ENCODE results near the gene OSBPL6. TPM values are rescaled to one million over a fixed set of nuclear protein-coding genes. Genes with fewer than 3 reads are reported as not detected.

The OSBPL6 gene
- total and polyA plus RNA-seq, 2 of the 13 experiments (the other 11 are each of a cell fraction or from before 2014, with no cell fraction given): 0.03 to 0.11 TPM

GRCh38 chr2:178251151-178251955, 57.0 kb downstream of the OSBPL6 start (continued):
- TF ChIP-seq ZKSCAN8 (CRISPR knock-in tag; IDR thresholded peaks at IDR 0.05; ENCODE audit: borderline replicate concordance) (no peak), ZNF644 (CRISPR knock-in tag; IDR thresholded peaks at IDR 0.05; ENCODE audit: low read depth) (no peak), RNF219 (CRISPR knock-in tag; IDR thresholded peaks at IDR 0.05) (no peak), ZNF777 (CRISPR knock-in tag; IDR thresholded peaks at IDR 0.05) (no peak), TERF1 (CRISPR knock-in tag; IDR thresholded peaks at IDR 0.05) (no peak), SYNCRIP (IDR thresholded peaks at IDR 0.05; ENCODE audit: insufficient read depth, low read depth, low read length) (no peak), MAZ (IDR thresholded peaks at IDR 0.05; ENCODE audit: borderline replicate concordance, low read depth, low read length) (no peak), MAZ (CRISPR knock-in tag; IDR thresholded peaks at IDR 0.05; ENCODE audit: low read depth) (no peak), HNRNPLL (IDR thresholded peaks at IDR 0.05; ENCODE audit: low read depth, low read length, poor library complexity, severe bottlenecking) (no peak), MTF2 (CRISPR knock-in tag; IDR thresholded peaks at IDR 0.05; ENCODE audit: borderline replicate concordance) (no peak), ZSCAN31 (CRISPR knock-in tag; IDR thresholded peaks at IDR 0.05; ENCODE audit: low read depth) (no peak)
